ENCODE results near the gene ZNF451.

- TF ChIP-seq POLR2A (IDR thresholded peaks at IDR 0.05; ENCODE audit: low read depth, low read length) (no peak), TAF1 (IDR thresholded peaks at IDR 0.05; ENCODE audit: low read depth, low read length) (no peak), POLR2AphosphoS5 (IDR thresholded peaks at IDR 0.05; ENCODE audit: low read depth, low read length) (no peak), POU2F2 (IDR thresholded peaks at IDR 0.05; ENCODE audit: low read depth, low read length) (no peak)
These were observed 33.1 kb downstream of the ZNF451 start for GRCh38 chr6:57123111-57123510.
